HepG2 (cell line): ENCODE data around the gene TRIM66. TPM values are rescaled to one million over a fixed set of nuclear protein-coding genes. Genes with fewer than 3 reads are reported as not detected.
A peak's percentile ranks its signal among the peaks of the same experiment; 100 is the strongest.

Source experiments
- ARHGAP35 ChIP-seq: sonication (generic); formaldehyde crosslinking; IDR thresholded peaks from 2 replicates; pipeline ENCODE4 v1.9.0; 2022; ENCODE audit warnings: mild to moderate bottlenecking, inconsistent platforms, moderate library complexity, missing genetic modification reagents, borderline replicate concordance
- ATM ChIP-seq: fragments of 450-650 bp; IDR thresholded peaks from 2 replicates; pipeline ENCODE4 v1.7.1; 2017; ENCODE audit warnings: mild to moderate bottlenecking, borderline replicate concordance
- CEBPZ ChIP-seq: IDR thresholded peaks from 2 replicates; pipeline ENCODE4 v1.6.1; 2012; ENCODE audit warnings: low read length, improper control_type of control experiment
- HBP1 ChIP-seq: IDR thresholded peaks from 2 replicates; pipeline ENCODE4 v1.6.1; 2016; ENCODE audit warnings: low read depth, control low read depth
- HOXA3 ChIP-seq: sonication (generic); formaldehyde crosslinking; IDR thresholded peaks from 2 replicates; pipeline ENCODE4 v1.5.0; 2020; ENCODE audit warnings: missing genetic modification reagents
- IKZF4 ChIP-seq: sonication (generic); formaldehyde crosslinking; IDR thresholded peaks from 2 replicates; pipeline ENCODE4 v1.5.1; 2020; ENCODE audit warnings: borderline replicate concordance, mild to moderate bottlenecking, low read depth, missing genetic modification reagents; ENCODE audit errors: not compliant biosample characterization
- MAFG ChIP-seq: sonication (generic); formaldehyde crosslinking; IDR thresholded peaks from 2 replicates; pipeline ENCODE4 v1.5.1; 2020; ENCODE audit warnings: mild to moderate bottlenecking, missing genetic modification reagents
- MXD4 ChIP-seq: IDR thresholded peaks from 2 replicates; pipeline ENCODE4 v1.6.1; 2016; ENCODE audit warnings: mild to moderate bottlenecking, missing biosample characterization, missing genetic modification reagents
- NCOA5 ChIP-seq: sonication (generic); formaldehyde crosslinking; IDR thresholded peaks from 2 replicates; pipeline ENCODE4 v1.4.0; 2020; ENCODE audit warnings: missing genetic modification reagents
- PAXIP1 ChIP-seq: sonication (generic); formaldehyde crosslinking; conservative IDR thresholded peaks from 2 replicates; pipeline ENCODE4 v1.4.0; 2020; ENCODE audit warnings: mild to moderate bottlenecking, missing genetic modification reagents, moderate library complexity
- SALL1 ChIP-seq: sonication (generic); formaldehyde crosslinking; IDR thresholded peaks from 2 replicates; pipeline ENCODE4 v1.8.0; 2022; ENCODE audit warnings: mild to moderate bottlenecking, missing genetic modification reagents
- ZBTB7A ChIP-seq: sonication (generic); formaldehyde crosslinking; IDR thresholded peaks from 2 replicates; pipeline ENCODE4 v1.8.0; 2022; ENCODE audit warnings: mild to moderate bottlenecking, missing genetic modification reagents
- ZNF3 ChIP-seq: IDR thresholded peaks from 2 replicates; pipeline ENCODE4 v1.7.0; 2017; ENCODE audit warnings: inconsistent platforms
- ZNF563 ChIP-seq: sonication (generic); formaldehyde crosslinking; IDR thresholded peaks from 2 replicates; pipeline ENCODE4 v1.8.0; 2022; ENCODE audit warnings: mild to moderate bottlenecking, moderate library complexity, missing genetic modification reagents
- ZNF574 ChIP-seq: sonication (generic); formaldehyde crosslinking; IDR thresholded peaks from 2 replicates; pipeline ENCODE4 v1.4.0; 2020; ENCODE audit warnings: missing genetic modification reagents
- ZNF670 ChIP-seq: sonication (generic); formaldehyde crosslinking; IDR thresholded peaks from 2 replicates; pipeline ENCODE4 v1.8.0; 2022; ENCODE audit warnings: mild to moderate bottlenecking, missing genetic modification reagents, borderline replicate concordance
- ZNF781 ChIP-seq: sonication (generic); formaldehyde crosslinking; IDR thresholded peaks from 2 replicates; pipeline ENCODE4 v1.5.1; 2020; ENCODE audit warnings: borderline replicate concordance, mild to moderate bottlenecking, missing genetic modification reagents; ENCODE audit errors: not compliant biosample characterization
- polyA plus RNA-seq, 8 experiments: library from polyadenylated mRNA; depleted of rRNA in 3 of 8; stranded (reverse) in 7 of 8; unstranded in 1 of 8; fragments of >200 nt; fragmentation: Illumina TruSeq in 4 of 8; extraction: Trizol in 4 of 8; gene quantifications; 2 replicates each; pipeline versions ENCODE4 v1.2.1 to v1.2.3, GENCODE V29; 2011 to 2016; ENCODE audit warnings: low read depth in 4 of 8, missing spikeins in 1 of 8, mixed read lengths in 1 of 8; ENCODE audit not compliant: insufficient read depth in 1 of 8
- total RNA-seq, 5 experiments: library from RNA; depleted of rRNA; stranded (reverse); fragments of >200 nt; fragmentation: Illumina TruSeq; extraction: Trizol; gene quantifications; 2 replicates each; pipeline ENCODE4 v1.2.3, GENCODE V29; 2016; ENCODE audit warnings: low read depth in 1 of 5

The TRIM66 gene
- total and polyA plus RNA-seq, 2 of the 13 experiments (the other 11 are each of a cell fraction or from before 2014, with no cell fraction given): 4.9 to 6.1 TPM

GRCh38 chr11:8593935-8594909 lies 88.2 kb downstream of the TRIM66 start, which contains the start of gene STK33 (continued):
- no peak for TF ChIP-seq CEBPZ
- peak; percentile 66 for TF ChIP-seq ZNF574 (CRISPR knock-in tag)
- TF ChIP-seq SALL1 (CRISPR knock-in tag): peak; percentile 51
- TF ChIP-seq ZNF3 (CRISPR knock-in tag): no peak
- TF ChIP-seq ARHGAP35: no peak
- TF ChIP-seq ZNF781: no peak
- TF ChIP-seq ZBTB7A (CRISPR knock-in tag): no peak
- no peak for TF ChIP-seq IKZF4 (CRISPR knock-in tag)
- no peak for TF ChIP-seq ATM
- TF ChIP-seq ZNF670: no peak
- peak; percentile 74; the same call in 1 of the 2 replicates for TF ChIP-seq MXD4 (CRISPR knock-in tag)
- TF ChIP-seq MAFG (CRISPR knock-in tag): peak; percentile 43; the same call in 1 of the 2 replicates
- TF ChIP-seq ZNF563 (CRISPR knock-in tag): no peak
- TF ChIP-seq NCOA5: no peak
- TF ChIP-seq HBP1 (CRISPR knock-in tag): no peak
- peak; percentile 39; the same call in 1 of the 2 replicates for TF ChIP-seq HOXA3 (CRISPR knock-in tag)
- no peak for TF ChIP-seq PAXIP1 (CRISPR knock-in tag)
